Peyer's patch (tissue), 4 donors: ENCODE results near the gene JAZF1.

Source experiments
- POLR2A ChIP-seq, 2 donors: fragments of 450-650 bp; IDR thresholded peaks; one replicate each; pipeline ENCODE4 v1.5.1; 2017; ENCODE audit warnings: antibody characterized with exemption in 2 of 2, mild to moderate bottlenecking in 2 of 2, moderate library complexity in 2 of 2
- TF ChIP-seq, protein P1 (sequence below), 6 experiments: fragments of 450-650 bp in 4 of 6; fragments of 200-600 bp in 2 of 6; sonication (generic) in 1 of 6; IDR thresholded peaks; one replicate each; pipeline ENCODE4 v1.5.1; 2017 to 2019; ENCODE audit warnings: antibody characterized with exemption in 6 of 6, mild to moderate bottlenecking in 3 of 6, moderate library complexity in 1 of 6

DNA sequence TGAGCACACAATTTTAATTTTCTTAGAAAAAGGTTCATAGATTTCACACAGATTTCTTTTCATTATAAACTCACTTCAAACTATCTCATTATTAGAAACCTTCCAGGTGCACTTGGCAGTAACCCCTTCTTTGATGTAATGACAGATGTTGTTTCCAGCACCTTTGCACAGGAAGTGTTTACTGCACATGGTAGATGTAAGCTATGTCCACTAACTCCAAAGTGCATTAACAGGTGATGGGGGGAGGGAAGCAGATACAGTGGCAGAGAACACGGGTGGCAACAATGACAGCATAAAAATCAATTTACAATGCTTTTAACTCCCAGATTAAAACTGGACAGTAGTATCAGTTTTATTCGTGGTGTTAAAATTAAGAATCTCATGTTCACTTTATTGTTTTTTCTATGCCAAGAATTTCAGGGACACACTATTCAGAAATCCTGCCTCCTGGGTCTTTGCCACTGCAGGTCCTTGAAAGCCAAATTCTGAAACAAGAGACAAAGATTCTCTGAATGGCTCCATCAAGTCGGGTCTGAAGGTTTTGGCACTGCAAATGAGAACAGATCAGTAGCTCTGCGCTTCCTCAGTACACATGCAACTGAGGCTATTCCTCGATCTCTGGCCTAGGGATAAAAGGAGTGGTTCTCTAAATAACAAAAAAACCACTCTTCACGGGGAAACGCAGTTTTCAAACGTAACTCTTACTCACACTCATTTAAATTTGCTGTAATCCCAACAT lies 187.7 kb downstream of the JAZF1 start:
- TF ChIP-seq POLR2A (IDR thresholded peaks at IDR 0.05) = no peak
- TF ChIP-seq, protein P1, sequence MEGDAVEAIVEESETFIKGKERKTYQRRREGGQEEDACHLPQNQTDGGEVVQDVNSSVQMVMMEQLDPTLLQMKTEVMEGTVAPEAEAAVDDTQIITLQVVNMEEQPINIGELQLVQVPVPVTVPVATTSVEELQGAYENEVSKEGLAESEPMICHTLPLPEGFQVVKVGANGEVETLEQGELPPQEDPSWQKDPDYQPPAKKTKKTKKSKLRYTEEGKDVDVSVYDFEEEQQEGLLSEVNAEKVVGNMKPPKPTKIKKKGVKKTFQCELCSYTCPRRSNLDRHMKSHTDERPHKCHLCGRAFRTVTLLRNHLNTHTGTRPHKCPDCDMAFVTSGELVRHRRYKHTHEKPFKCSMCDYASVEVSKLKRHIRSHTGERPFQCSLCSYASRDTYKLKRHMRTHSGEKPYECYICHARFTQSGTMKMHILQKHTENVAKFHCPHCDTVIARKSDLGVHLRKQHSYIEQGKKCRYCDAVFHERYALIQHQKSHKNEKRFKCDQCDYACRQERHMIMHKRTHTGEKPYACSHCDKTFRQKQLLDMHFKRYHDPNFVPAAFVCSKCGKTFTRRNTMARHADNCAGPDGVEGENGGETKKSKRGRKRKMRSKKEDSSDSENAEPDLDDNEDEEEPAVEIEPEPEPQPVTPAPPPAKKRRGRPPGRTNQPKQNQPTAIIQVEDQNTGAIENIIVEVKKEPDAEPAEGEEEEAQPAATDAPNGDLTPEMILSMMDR (IDR thresholded peaks at IDR 0.05) = no peak
